SK-N-SH (cell line): ENCODE measurements around the gene SYTL4.

Experiments
- CTCF ChIP-seq: fragments of 200-600 bp; sonication (generic); IDR thresholded peaks from 2 replicates; pipeline ENCODE4 v1.6.1; 2017; ENCODE audit warnings: antibody characterized with exemption, mild to moderate bottlenecking, moderate library complexity
- EP300 ChIP-seq, 2 experiments: IDR thresholded peaks; 2 replicates each; pipeline versions ENCODE4 v1.4.0 to v1.6.1; 2012; ENCODE audit warnings: borderline replicate concordance in 1 of 2, low read depth in 1 of 2, low read length in 1 of 2
- EZH2phosphoT487 ChIP-seq: fragments of 200-600 bp; sonication (generic); IDR thresholded peaks from 2 replicates; pipeline ENCODE4 v1.6.1; 2017; ENCODE audit warnings: low read depth, mixed run types, mild to moderate bottlenecking, antibody characterized with exemption, moderate library complexity, borderline replicate concordance
- POLR2AphosphoS5 ChIP-seq: IDR thresholded peaks from 2 replicates; pipeline ENCODE4 v1.6.1; 2012; ENCODE audit warnings: low read depth, low read length
- RAD21 ChIP-seq: IDR thresholded peaks from 2 replicates; pipeline ENCODE4 v1.6.1; 2012; ENCODE audit warnings: mild to moderate bottlenecking, low read length
- TAF1 ChIP-seq: IDR thresholded peaks from 2 replicates; pipeline ENCODE4 v1.6.1; 2012; ENCODE audit warnings: low read depth, mild to moderate bottlenecking, low read length, moderate library complexity, borderline replicate concordance

- TF ChIP-seq TAF1 = no peak
- TF ChIP-seq RAD21 = peak; percentile 95
- TF ChIP-seq EP300 (IDR thresholded peaks at IDR 0.05; ENCODE audit: borderline replicate concordance in 1 of 2, low read depth in 1 of 2, low read length in 1 of 2) = no peak
- peak; percentile 91 for TF ChIP-seq CTCF
- TF ChIP-seq POLR2AphosphoS5 = no peak
- no peak for TF ChIP-seq EZH2phosphoT487
Observed at GRCh38 chrX:100685284-100685996, 46.5 kb downstream of the SYTL4 start.
